HG02623 (cell line): ENCODE measurements around the gene SAMSN1.

Experiments used
- ATAC-seq: cut with Tn5 transposase; IDR thresholded peaks from one replicate; pipeline ENCODE4 v1.9.1; 2021; ENCODE audit warnings: moderate library complexity; ENCODE audit not compliant: unreplicated experiment

SAMSN1 gene

DNA sequence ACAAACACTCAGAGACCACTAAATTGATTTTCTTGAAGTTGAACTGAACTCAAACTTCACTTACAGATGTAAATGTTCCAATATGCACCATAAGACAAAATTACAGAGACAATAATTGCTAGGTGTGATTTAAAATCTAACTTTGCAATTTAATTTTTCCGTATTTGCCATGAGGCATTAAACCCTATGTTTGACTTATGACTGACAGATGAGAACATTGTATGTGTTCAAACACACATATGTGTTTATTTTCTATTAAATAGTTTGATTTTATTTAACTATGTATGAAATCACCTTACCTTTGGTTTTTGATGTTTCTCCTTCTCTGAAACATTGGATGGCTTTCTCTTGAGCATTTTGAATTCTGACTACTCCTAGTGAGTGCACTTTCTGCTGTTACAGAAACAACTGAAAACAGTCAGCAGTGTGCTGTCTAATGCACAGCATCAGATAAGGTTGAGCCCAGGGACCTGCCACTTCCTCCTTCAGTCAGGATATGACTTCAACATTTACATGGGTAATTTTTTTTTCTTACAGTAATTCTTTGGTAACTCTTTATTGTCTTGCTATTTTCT, at the start of gene SAMSN1:
Gene SAMSN1, minus strand, starts transcription at position 410 of the 575 bp plus-strand sequence. Its CDS starts 54 bp downstream, at position 356.
- peak; percentile 93 for ATAC-seq

GRCh38 chr21:14595449-14595848, 49.3 kb upstream of the SAMSN1 start:
- no peak for ATAC-seq

- no peak for ATAC-seq
These were observed 48.9 kb upstream of the SAMSN1 start for GRCh38 chr21:14594967-14595366.

DNA sequence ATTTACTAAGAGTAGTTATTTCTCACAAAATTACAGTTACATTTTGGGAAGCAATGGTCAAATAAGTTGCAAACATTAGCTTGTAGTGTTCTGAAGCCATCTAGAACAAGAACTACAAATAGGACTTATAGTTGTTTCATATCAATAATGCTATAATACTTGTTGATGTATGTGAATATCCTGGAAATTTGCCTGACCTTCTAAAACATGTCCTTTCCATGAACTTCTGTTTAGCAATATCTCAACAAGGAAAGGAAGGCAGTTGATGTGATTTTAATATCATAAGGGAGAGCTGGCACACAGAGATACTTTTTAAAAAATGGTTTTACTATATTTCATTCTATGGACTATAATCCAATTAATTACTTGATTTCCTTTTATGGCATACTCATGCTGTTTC, 47.1 kb upstream of the SAMSN1 start:
- no peak for ATAC-seq

GRCh38 chr21:14592296-14593000, 46.3 kb upstream of the SAMSN1 start:
- ATAC-seq: no peak

DNA sequence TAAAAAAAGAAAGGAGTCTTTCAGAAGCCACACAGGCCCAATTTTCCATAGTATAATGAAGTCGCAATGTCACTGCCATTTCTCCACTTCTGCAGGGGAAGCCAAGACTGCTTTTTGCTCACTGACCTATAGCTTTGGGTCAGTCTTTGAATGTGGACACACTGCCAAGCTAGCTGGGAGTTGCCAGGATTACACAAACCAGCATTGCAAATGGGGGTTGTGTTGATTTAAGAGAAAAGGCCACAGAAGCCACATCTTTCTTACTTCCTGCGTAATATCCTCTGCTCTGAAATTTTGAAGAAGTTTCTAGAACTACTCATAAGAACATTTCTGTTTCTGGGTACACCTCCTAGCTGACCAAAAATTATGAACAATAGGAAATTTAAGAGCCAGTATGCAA, 45.8 kb upstream of the SAMSN1 start:
- peak; percentile 40 for ATAC-seq

GRCh38 chr21:14591377-14591776, 45.3 kb upstream of the SAMSN1 start:
- ATAC-seq: peak; percentile 33

DNA sequence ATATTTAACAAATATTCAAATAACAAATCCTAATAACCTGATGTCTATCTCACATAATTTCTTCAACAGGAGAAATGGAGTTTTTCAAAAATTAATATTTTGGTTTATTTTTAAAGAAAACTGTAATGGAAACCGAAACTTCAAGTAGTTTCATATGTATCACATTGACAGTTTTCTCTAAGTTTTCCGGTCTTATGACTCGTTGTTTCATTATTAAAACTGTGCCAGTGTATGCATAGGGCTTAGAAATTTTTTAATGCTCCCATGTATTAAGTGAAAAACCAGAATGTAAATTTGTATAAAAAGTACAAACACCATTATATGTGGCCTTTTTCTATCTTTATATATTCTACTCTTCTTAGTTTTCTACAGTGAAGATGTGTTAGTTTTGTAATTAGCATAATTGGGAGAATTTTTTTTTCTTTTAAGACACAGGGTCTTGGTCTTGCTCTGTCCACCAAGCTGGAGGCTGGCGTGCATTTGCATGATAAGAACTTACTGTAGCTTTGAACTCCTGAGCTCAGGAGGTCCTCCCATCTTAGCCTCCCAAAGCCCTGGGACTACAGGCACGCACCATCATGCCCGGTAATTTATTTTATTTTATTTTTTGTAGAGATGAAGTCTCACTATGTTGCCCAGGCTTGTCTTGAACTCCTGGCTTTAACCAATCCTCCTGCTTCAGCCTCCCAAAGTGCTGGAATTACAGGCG, 43.9 kb upstream of the SAMSN1 start:
- peak; percentile 72 for ATAC-seq

DNA sequence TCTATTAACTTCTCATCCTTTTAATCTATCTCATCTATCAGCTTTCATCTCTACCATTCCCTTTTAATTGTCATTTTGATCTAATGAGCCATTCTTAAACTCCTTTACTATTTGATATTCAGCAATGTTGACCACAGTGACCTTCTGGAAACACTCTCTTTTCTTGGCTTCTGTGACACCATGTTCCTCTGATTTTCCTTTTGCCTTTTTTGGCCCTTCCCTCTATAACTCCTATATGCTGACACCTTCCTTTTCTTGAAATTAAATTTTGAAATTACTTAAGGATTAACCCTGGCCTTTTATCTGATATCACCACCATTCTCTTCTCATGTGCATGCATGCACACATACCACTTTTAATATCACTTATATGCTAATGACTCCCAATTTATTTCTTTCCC, 41.2 kb upstream of the SAMSN1 start:
- ATAC-seq: no peak

DNA sequence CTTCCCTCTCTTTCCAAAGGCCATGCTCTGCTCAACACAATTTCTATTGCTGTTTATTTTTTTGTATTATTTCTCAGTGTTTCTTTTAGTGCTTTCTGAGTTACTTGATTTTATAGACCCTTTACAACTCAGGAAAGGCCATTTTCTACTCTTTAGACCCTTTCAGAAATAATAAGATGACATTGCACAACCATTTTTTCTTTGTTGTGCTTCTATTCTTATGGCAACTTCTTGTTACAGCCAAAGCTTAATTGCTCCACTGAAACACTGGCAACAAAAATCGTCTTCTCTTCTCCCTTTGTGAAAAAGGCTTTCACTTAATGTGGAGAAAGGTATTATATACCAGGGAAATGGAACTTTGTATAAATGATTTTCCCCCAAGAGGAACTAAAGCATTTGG, 39.0 kb upstream of the SAMSN1 start:
- ATAC-seq: no peak

DNA sequence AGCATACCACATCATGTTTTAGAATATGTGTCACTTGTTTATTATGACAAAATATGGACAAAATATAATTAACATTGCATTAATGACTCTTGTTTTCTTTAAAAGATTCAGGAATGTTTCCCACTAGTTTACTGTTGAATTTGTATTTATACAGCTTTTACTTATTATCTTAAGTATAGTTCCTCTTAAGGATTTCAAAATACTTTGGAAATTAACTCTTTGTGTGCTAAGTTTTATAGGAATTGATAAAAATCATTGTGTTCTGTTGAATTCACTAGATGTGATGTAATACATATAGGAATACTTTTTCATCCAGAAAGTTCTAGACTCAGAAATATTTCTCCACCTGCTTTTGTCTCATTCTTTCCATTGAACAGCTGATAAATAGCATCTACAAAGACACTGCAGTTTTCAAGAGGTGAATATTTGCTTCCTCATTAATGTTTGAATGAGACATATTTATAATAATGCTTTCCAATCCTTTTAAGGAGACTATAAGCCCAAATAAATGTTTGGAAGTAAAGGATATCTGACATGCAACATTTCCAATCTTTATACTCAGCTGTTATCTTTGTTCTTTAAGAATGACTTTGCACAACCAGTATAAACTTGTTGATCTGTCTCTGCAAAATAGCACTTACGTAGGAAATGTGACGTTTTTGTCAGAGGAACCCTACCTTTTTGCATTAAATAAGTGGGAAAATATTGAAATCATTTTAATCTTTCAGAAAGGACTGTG, 38.4 kb upstream of the SAMSN1 start:
- ATAC-seq: no peak

GRCh38 chr21:14583629-14584255, 37.6 kb upstream of the SAMSN1 start:
- ATAC-seq: no peak

DNA sequence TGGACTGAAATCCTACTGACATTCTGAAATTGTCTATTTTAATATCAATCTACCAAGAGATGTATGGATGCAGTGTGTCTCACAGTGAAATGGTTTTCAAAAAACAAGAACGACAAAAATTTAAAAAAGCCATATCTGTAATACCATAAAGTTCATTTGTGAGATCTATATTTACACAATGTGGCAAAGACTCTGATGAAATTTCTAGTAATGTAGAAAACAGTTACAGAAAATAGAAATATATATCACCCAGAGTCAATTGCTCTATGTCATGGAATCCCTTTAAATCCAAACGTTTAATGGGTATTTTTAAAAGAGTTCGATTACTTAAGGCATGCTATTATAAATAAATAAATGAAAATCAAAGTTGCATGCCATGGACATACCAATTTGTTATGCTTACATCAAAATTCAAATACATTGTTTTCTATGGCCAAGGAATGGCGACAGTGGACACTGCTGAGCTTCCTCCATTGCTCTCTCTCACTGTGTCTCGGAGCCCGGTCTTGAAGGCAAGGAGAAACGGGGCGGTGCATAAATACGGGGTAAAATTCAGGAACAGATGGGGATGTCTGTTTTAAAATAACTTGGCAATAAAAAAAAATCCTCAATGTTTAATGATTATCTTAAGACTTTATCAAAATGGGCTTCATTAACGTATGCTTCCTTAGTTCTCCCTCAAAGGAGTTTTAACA, 37.0 kb upstream of the SAMSN1 start:
- no peak for ATAC-seq

DNA sequence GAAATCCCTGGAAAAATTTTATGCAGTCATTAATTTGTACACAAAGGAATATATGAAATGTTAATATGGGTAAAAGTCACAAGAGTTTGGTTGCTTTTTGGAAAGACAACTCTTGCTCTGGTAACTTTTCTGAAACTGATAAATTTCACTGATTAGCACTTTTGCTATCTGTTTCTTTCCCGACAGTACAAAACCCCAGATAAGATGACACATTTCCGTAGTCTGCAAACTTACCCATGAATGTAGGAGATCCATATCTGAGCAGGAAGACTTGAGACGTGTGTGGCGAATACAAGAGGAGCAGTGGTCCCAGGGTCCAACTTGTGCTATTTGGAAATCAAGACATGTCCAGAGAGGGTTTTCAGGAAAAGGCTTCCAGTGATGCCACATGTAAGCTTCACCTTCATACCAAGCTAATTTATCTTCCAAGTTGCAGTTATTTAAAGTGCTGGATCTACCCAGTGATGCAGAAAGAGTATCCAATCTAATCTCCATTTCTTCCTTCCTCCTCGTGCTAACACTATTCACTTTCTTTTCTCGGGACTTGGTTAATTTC, 35.9 kb upstream of the SAMSN1 start:
- ATAC-seq: no peak

DNA sequence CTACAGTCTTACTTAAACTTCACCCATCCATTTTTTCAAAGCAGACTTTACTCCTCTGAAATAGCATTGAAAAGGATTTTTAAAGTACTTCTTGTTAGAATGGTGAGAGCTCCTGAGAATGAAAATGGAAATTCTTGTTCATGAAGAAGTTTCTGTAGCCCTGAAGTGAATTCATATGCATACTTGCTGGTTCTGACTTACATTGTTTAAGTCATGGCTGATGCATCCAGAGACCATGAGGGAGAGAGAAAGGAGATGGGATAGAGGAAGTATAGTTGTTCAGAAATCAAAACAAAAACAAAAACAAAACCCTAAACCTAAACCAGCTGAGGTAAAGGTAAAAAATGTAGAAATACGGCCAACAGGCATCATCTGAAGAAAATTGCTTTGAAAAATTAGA, 27.1 kb upstream of the SAMSN1 start:
- ATAC-seq: no peak

GRCh38 chr21:14572204-14572780, 26.2 kb upstream of the SAMSN1 start:
- no peak for ATAC-seq

GRCh38 chr21:14569868-14570267, 23.8 kb upstream of the SAMSN1 start:
- no peak for ATAC-seq

DNA sequence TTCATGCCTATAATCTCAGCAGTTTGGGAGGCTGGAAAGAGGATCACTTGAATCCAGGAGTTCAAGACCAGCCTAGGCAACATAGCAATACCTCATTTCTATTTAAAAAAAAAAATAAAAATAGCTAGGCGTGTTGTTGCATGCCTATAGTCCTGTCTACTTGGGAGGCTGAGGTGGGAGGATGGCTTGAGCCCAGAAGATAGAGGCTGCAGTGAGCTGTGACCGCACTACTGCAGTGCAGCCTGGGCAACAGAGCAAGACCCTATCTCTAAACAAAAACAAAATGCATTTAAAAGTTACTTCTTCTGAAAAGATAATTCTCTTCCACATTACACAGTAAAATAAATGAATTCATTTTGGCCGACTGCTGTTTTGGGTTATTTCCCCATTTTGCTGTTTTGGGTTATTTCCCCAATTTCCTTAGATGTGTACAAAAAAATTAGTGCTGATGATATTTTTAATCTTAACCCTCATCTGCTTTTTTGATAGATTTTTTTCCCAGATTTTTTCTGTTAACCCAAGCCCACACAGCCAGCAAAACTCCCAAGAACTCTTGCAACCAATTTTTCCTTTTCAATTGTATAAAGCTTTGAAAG, 23.0 kb upstream of the SAMSN1 start:
- no peak for ATAC-seq
